Measurements from ENCODE around the gene PIGS.

PIGS gene

DNA sequence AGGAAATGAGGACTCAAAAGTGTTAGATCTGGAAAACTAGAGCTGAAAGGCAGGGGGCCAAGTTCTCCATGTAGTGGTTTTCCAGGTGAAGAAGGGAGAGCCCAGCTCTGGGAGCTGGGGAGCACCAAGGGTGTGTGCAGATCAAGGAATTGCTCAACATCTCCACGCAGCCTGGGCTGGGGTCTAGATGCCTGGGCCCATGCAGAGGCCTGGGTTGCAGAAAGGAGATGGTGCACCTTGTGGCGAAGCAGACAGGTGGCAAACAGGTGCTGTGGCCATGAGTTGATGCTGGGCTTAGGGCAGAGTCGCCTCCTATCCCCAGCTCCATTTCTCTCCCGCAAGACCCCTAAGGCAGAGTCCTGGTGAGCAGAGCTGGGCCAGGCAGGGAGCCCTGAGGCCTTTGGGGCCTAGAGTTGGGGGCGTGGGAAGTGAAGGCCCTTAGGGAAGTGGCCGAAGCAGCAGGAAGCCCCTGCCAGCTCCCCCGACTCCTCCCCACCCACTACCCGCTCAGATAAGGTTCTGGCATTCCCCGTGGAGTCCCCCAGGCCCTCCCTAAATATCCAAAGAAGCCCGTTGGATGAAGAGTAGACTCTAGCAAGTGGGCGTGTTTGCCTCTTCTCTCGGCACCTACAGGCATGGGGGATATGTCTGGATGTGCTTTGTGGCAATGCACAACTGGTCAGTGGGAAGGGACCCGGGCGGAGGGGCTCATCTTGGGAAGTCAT lies 64.4 kb downstream of the PIGS start:
- DNase-seq (ENCODE audit: low read depth, low spot score), result no peak

GRCh38 chr17:28505986-28506665 lies 65.2 kb downstream of the PIGS start, which contains the start of gene FOXN1:
FOXN1 (plus strand) TSS chr17:28506348; CDS start chr17:28523970, 17,622 bp downstream.
- DNase-seq (ENCODE audit: low read depth, low spot score), result no peak

DNA sequence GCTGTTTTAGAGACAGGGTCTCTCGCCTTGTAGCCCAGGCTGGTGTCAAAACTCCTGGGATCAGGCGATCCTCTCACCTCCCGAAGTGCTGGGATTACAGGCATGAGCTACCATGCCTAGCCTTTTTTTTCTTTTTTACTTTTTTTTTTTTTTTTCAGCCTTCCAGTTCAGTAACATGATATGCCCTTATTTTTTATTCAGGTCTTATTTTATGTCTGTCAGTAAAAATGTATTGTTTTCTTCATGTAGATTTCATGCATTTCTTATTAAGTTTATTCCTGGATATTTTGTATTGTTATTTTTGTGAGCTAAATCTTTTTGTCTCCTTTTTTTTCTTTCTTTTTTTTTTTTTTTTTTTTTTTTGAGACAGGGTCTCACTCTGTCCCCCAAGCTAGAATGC lies 67.9 kb downstream of the PIGS start:
- DNase-seq (ENCODE audit: low read depth, low spot score), result no peak
